Measurements from ENCODE around the gene AGAP1. TPM values are rescaled to one million over a fixed set of nuclear protein-coding genes. Genes with fewer than 3 reads are reported as not detected.

Gene AGAP1
- total RNA-seq, 1 experiment from 2014 or later = 25.8 TPM

- peak overlapping the region; percentile 65 for H4K5ac ChIP-seq (ENCODE audit: insufficient read length, low read depth, low read length)
- no peak overlapping the region for H4K8ac ChIP-seq (replicated peaks; ENCODE audit: insufficient read length, low read depth, low read length)
- H4K20me1 ChIP-seq (ENCODE audit: control insufficient read depth, insufficient read depth, insufficient read length) = no peaks in the 10 kb centered on the region
- no peaks in the 10 kb centered on the region for H3K27me3 ChIP-seq (ENCODE audit: insufficient read depth, low read length)
- H3K56ac ChIP-seq (ENCODE audit: insufficient read length, low read depth, low read length) = no peak overlapping the region
- no peak overlapping the region for H2BK5ac ChIP-seq (ENCODE audit: insufficient read length, low read length)
- H2AFZ ChIP-seq (ENCODE audit: low read length) = no peak overlapping the region
- no peak overlapping the region for H3K23ac ChIP-seq (ENCODE audit: insufficient read length, low read depth, low read length)
- peak overlapping the region; percentile 75 for H3K18ac ChIP-seq (ENCODE audit: insufficient read length, low read depth, low read length)
- H3K23me2 ChIP-seq (ENCODE audit: insufficient read length, low read depth, low read length, poor library complexity, severe bottlenecking) = no peaks in the 10 kb centered on the region
- no peak overlapping the region for H3K27ac ChIP-seq (ENCODE audit: insufficient read length, low read depth, low read length)
- no peak overlapping the region for H2BK20ac ChIP-seq (ENCODE audit: low read depth, low read length, poor library complexity, severe bottlenecking)
- H3K79me2 ChIP-seq (ENCODE audit: insufficient read depth, low read length) = peaks cover 12% of the 10 kb centered on the region; the same call in 1 of the 2 replicates
- no peaks in the 10 kb centered on the region for H3K9me3 ChIP-seq (ENCODE audit: control insufficient read depth, low read depth, low read length)
- no peak for DNase-seq
- no peak overlapping the region for H3K4me2 ChIP-seq (ENCODE audit: insufficient read depth, insufficient read length, low read length)
- H3K9ac ChIP-seq (ENCODE audit: extremely low read depth, insufficient read length, low read length) = no peak overlapping the region
- H3T11ph ChIP-seq (ENCODE audit: low read length) = no peak overlapping the region
- H2BK15ac ChIP-seq (ENCODE audit: low read depth, low read length) = no peak overlapping the region
- H2BK12ac ChIP-seq (ENCODE audit: insufficient read length, low read depth, low read length) = no peak overlapping the region
- no peak overlapping the region for H2BK120ac ChIP-seq (ENCODE audit: low read depth, low read length, poor library complexity, severe bottlenecking)
- no peak overlapping the region for H4K91ac ChIP-seq (ENCODE audit: insufficient read length, low read depth, low read length)
- no peak overlapping the region; a peak in 2 of 7 replicates for H3K27ac Mint-ChIP-seq
- H3K4ac ChIP-seq (ENCODE audit: low read depth, low read length) = no peak overlapping the region
- peaks cover 51 to 63% of the 10 kb centered on the region in 2 experiments for H3K4me1 Mint-ChIP-seq
- H2AK5ac ChIP-seq (ENCODE audit: insufficient read length, low read length) = peak overlapping the region; percentile 93
- WGBS (ENCODE audit: extremely low coverage, insufficient read length, low lambda C conversion rate) = no CpG with 5 or more reads among the region's 10 CpGs
- H3K36me3 Mint-ChIP-seq (ENCODE audit: insufficient read depth in 1 of 3, low read depth in 3 of 3) = peaks cover 2 to 5% (median 3%) of the 10 kb centered on the region in 3 experiments; a peak in 5 of 7 replicates
- H3K9me3 Mint-ChIP-seq = peaks cover 3 to 4% of the 10 kb centered on the region in 2 experiments; a peak in 4 of 5 replicates
- H3K79me1 ChIP-seq (ENCODE audit: insufficient read depth, low read depth, low read length, poor library complexity, severe bottlenecking) = peaks cover 2% of the 10 kb centered on the region
- H3K14ac ChIP-seq (ENCODE audit: insufficient read depth, low read length) = peak overlapping the region; percentile 61; the same call in 1 of the 2 replicates
- TF ChIP-seq CTCF (conservative IDR thresholded peaks at IDR 0.05) = no peak
- no peaks in the 10 kb centered on the region for H3K27me3 Mint-ChIP-seq (ENCODE audit: low read depth)
- H3K4me3 Mint-ChIP-seq = no peak overlapping the region
- peaks cover 19% of the 10 kb centered on the region for H3K4me1 ChIP-seq (ENCODE audit: insufficient read depth, low read length)
These were observed 90.8 kb downstream of the AGAP1 start for GRCh38 chr2:235584638-235585007.

Data from H9 (cell line).